Lung microvascular endothelial cell (primary cell): ENCODE data around the gene ARHGAP6. TPM values are rescaled to one million over a fixed set of nuclear protein-coding genes. Genes with fewer than 3 reads are reported as not detected.
"Not testable (repeated sequence)": the region's sequence is repeated elsewhere in the genome, so short reads cannot be mapped to it uniquely, and the experiment has no call there.

Experiments used
- DNase-seq, 2 donors: peaks; one replicate each; pipeline versions ENCODE4 v3.0.0 to v3.0.0-alpha.2; 2010; ENCODE audit warnings: low read depth in 2 of 2
- total RNA-seq: library from RNA; depleted of rRNA; stranded (reverse); fragments of >200 nt; gene quantifications from 2 replicates; pipeline ENCODE4 v1.2.1, GENCODE V29; 2014

ARHGAP6 gene
- total RNA-seq, 1 donor from 2014 or later = under 0.01 TPM

- no peak for DNase-seq
These were observed 137.1 kb downstream of the ARHGAP6 start for GRCh38 chrX:11528623-11529022.

GRCh38 chrX:11525685-11526084, 140.0 kb downstream of the ARHGAP6 start:
- no peak for DNase-seq

- not testable (repeated sequence) for DNase-seq
These were observed 146.5 kb downstream of the ARHGAP6 start for GRCh38 chrX:11519234-11519633.

- DNase-seq = peak in 1 of 2 donors; percentile 68
These were observed 155.9 kb downstream of the ARHGAP6 start for GRCh38 chrX:11509786-11510185.

GRCh38 chrX:11504234-11504633, 161.5 kb downstream of the ARHGAP6 start:
- DNase-seq = no peak

GRCh38 chrX:11499076-11500044, 166.4 kb downstream of the ARHGAP6 start:
- peak in 1 of 2 donors; percentile 26 for DNase-seq

GRCh38 chrX:11491375-11491774, 174.3 kb downstream of the ARHGAP6 start:
- not testable (repeated sequence) for DNase-seq

- no peak for DNase-seq
These were observed 181.4 kb downstream of the ARHGAP6 start for GRCh38 chrX:11484290-11484689.

- DNase-seq = no peak
These were observed 184.7 kb downstream of the ARHGAP6 start for GRCh38 chrX:11481035-11481434.

GRCh38 chrX:11480626-11481025, 185.1 kb downstream of the ARHGAP6 start:
- peak; percentile 20 to 36 for DNase-seq

GRCh38 chrX:11478911-11479310, 186.8 kb downstream of the ARHGAP6 start:
- no peak for DNase-seq

- DNase-seq = no peak
These were observed 187.7 kb downstream of the ARHGAP6 start for GRCh38 chrX:11478026-11478425.

- no peak for DNase-seq
These were observed 191.1 kb downstream of the ARHGAP6 start for GRCh38 chrX:11474576-11474975.

GRCh38 chrX:11474021-11474420, 191.7 kb downstream of the ARHGAP6 start:
- DNase-seq = no peak

- DNase-seq = no peak
These were observed 192.8 kb downstream of the ARHGAP6 start for GRCh38 chrX:11472879-11473278.

- no peak for DNase-seq
These were observed 193.3 kb downstream of the ARHGAP6 start for GRCh38 chrX:11472381-11472780.

GRCh38 chrX:11470250-11470974, 195.3 kb downstream of the ARHGAP6 start:
- peak; percentile 7 to 32 for DNase-seq

- DNase-seq = no peak
These were observed 199.9 kb downstream of the ARHGAP6 start for GRCh38 chrX:11465648-11466411.

- DNase-seq = no peak
These were observed 200.8 kb downstream of the ARHGAP6 start for GRCh38 chrX:11464836-11465463.

GRCh38 chrX:11464380-11464779, 201.3 kb downstream of the ARHGAP6 start:
- no peak for DNase-seq

- peak in 1 of 2 donors; percentile 11 for DNase-seq
These were observed 203.1 kb downstream of the ARHGAP6 start for GRCh38 chrX:11462648-11463047.
